IMR-90 (cell line): Measurements from ENCODE around the gene SEMA5A.

Source experiments
- BHLHE40 ChIP-seq: fragments of 150-350 bp; IDR thresholded peaks from 2 replicates; pipeline ENCODE4 v1.6.1; 2016; ENCODE audit warnings: mild to moderate bottlenecking, low read depth, low read length
- CTCF ChIP-seq: conservative IDR thresholded peaks from 2 replicates; pipeline ENCODE4 v1.5.1; 2012; ENCODE audit warnings: mild to moderate bottlenecking, low read depth, low read length, improper control_type of control experiment
- FOS ChIP-seq: fragments of 150-350 bp; IDR thresholded peaks from 2 replicates; pipeline ENCODE4 v1.6.1; 2016; ENCODE audit warnings: low read depth, low read length
- MAZ ChIP-seq: IDR thresholded peaks from 2 replicates; pipeline ENCODE4 v1.6.1; 2012; ENCODE audit warnings: low read depth, mild to moderate bottlenecking, low read length, improper control_type of control experiment, moderate library complexity, borderline replicate concordance
- POLR2A ChIP-seq: IDR thresholded peaks from 2 replicates; pipeline ENCODE4 v1.6.1; 2012; ENCODE audit warnings: mild to moderate bottlenecking, low read depth, low read length
- RAD21 ChIP-seq: IDR thresholded peaks from 2 replicates; pipeline ENCODE4 v1.6.1; 2012; ENCODE audit warnings: low read length, improper control_type of control experiment
- RCOR1 ChIP-seq: IDR thresholded peaks from 2 replicates; pipeline ENCODE4 v1.6.1; 2012; ENCODE audit warnings: mild to moderate bottlenecking, low read length, improper control_type of control experiment; ENCODE audit not compliant: insufficient replicate concordance

- TF ChIP-seq CTCF = no peak
- no peak for TF ChIP-seq MAZ
- no peak for TF ChIP-seq POLR2A
- TF ChIP-seq FOS = no peak
- TF ChIP-seq RAD21 = no peak
- no peak for TF ChIP-seq BHLHE40
- no peak for TF ChIP-seq RCOR1
These were observed 497.9 kb downstream of the SEMA5A start for GRCh38 chr5:9047932-9048331.
